T-helper 2 cell (primary cell): ENCODE measurements around the gene GAS2L2.

Source experiments
- DNase-seq, 5 experiments: peaks; one replicate each; pipeline versions ENCODE4 v3.0.0 to v3.0.0-alpha.2; 2012 to 2022

Gene GAS2L2

DNA sequence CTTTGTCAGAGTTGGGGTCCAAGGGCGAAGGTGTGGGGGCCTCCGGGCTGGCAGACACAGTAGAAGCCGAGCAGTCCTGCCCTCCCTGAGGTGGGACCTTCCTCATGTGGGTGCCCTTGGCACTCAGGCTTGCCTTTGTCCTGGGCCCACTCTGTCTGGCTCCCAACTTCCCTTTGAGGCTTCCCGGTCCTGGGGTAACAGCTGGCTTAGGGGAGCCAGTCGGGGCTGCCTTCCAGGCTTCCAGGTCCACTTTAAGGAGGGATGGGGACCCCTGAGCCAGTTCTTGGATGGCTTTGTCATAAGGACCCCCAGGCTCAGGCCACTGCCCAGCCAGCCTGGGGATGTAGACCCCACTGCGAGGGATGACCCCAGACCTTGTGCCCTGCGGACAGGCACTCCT, 7.8 kb downstream of the GAS2L2 start:
- DNase-seq: no peak

DNA sequence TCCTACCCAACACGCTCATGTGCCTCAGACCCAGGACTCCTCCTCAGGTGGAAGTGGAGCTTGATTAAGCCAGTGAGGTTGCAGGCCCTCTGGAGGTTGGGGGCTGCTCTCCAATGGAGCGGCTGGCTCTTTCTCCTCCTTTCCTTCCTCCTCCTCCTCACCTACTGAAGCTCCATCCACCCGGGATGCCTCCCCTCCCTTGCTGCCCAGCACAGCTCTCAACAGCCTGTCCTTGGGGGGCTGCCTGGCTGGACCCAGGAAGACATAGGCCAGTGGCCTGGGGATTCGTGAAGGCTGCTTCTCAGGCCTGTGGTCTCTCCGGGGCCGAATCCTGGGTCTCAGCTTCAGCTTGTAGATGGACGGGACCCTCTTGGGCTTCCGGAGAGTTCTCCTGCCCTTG, 8.2 kb downstream of the GAS2L2 start:
- no peak for DNase-seq

DNA sequence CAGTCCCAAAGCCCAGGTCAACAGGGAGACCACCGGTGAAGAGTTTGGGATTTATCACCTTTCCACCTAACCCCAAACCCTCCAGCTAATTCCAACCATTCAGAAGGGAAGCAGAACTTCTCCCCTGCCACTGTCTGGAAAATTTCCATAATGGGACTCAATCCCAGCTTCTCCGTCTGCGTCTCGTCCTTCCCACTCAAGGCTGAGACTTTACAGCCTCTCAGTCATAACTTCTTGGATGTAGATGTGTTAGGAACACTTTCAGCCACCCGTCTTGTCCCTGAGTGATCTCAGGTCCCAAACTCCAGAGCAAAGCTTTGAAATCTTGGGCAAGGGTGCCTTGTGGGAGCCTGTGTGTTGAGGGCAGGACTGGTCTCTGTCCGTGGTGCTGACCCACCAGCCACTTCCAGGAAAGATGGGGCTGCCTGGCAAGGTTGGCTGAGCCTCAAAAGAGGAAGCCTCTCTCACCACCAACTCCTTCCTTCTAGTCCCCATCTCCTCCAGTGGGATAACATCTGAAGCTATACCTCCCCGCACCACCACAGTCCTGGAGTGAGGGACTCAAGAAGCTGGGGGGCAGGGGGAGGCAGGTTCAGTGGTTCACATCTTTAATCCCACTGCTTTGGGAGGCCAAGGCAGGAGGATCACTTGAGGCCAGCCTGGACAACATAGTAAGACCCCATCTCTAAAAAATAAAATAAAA, 9.3 kb downstream of the GAS2L2 start:
- DNase-seq: peak in 1 of 5 experiments; percentile 20

DNA sequence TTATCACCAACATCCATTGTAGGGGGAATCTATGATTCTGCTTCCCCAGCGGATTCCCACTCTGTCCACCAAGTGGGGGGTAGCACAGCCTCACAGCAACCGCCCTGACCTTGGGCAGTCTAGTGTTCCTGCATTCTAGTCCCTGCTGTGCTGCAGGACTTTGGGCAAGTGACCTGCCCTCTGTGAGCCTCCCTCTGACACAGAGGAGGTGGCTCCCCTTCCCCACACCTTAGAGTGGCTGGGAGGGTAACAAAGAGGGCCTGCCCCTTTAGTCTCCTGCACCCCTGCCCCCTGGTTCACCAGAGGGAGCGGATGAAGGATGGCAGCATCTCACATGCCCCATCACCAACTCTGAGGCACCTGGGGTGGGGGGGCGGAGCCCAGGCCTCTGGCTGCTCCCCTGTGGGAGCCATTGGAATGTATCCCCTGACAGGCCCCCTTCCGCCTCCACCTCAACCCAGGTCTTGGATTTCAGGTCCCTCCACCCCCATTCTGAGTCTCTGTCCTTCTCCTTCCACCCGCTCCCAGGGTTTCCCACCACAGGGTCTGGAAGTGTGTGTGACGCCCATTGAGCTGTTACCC, 10.1 kb downstream of the GAS2L2 start:
- DNase-seq: no peak

DNA sequence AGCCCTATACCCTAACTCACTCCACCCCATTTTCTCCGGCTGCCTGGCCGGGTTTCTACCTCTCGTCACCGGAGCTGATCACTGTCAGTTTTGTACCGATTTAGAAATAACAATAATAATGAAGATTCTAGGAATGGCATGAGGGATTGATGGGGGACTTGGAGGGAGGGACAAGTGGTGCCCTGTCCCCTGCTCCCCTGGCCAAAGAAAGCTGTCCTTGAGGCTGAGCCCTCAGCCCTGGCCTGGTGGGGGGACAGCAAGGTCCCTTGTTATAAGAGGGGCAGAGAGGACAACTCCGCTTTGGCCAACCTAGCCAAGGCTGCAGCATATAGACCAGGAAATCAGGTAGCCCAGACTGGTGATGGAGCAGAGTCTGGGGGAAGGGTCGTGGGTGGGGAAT, 10.5 kb downstream of the GAS2L2 start:
- no peak for DNase-seq

DNA sequence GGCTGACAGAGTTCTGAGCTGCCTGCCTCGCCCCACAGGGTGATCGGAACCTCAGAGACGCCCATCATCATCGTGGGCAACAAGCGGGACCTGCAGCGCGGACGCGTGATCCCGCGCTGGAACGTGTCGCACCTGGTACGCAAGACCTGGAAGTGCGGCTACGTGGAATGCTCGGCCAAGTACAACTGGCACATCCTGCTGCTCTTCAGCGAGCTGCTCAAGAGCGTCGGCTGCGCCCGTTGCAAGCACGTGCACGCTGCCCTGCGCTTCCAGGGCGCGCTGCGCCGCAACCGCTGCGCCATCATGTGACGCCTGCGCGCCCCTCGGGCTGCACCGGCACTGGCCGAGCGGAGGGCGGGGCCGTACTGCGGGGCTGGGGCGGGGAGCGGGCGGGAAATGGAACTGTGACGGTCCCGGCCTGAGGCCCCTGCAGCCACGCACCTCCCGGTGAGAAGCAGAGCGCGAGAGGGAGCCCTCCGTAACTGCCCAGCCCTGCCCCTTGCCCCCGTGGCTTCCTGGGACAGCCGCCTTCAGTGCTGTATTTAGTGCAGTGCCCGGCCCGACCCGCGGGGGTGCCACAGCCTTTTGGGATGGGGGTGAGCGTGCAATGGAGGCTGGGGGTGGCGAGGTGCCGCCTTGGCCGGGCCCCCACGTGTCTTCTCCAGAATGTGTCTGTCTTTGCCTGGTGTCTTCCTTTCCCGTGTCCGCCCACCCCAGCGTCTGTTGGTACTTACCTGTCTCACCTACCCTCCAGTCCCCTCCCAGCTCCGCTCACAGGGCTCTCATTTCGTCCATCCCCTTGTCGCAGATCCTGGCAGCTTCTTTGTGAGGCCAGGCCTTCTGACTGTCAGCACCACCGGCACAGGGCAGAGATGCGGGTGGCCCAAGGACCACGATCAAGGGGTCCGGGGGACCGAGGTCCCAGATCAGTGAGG, 11.8 kb downstream of the GAS2L2 start:
- peak in 1 of 5 experiments; percentile 53 for DNase-seq

DNA sequence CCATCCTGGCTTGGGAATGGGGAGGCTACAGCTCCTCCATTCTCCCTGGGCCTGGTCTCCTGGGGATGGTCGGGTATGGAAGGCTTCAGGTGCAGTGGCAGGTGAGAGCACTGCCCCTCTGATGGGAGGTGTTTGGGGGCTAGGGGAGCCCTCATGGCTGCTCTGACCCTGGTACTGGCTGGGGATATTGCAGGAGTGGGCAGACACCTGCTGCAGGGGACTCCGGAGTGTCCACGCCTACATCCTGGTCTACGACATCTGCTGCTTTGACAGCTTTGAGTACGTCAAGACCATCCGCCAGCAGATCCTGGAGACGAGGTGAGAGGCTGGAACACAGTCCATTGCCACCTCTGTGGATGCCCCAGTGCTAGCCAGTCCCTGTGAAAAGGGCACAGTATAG, 12.8 kb downstream of the GAS2L2 start:
- DNase-seq: no peak

DNA sequence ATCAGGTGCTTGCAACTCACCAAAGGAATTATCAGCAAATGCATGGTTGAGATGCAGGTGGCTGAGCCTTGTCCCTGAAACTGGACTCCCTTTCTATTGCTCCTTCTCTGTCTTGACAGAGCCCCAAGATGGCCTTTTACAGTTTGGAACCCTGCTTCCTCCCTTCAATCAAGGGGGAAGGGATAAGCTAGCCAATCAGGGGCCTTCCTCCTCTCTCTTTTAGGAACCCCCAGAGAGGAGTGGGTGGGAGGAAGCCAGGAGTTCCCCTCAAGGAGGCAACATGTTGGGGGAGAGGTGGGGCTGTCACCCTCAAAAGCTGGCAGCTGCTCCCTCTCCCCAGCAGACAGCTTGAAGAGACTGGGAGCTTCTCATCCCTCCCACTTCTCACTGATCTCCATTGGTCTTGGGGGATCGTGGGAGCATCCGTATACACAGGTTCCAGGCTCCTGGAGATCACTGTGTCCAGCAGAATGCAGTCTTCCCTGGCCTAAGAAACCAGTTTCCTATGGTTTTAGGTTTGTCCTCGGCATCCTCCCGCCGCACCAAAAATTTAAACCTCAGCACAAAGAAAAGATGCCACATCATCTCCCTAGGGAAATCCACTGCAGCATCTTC, 14.4 kb downstream of the GAS2L2 start:
- DNase-seq: no peak

DNA sequence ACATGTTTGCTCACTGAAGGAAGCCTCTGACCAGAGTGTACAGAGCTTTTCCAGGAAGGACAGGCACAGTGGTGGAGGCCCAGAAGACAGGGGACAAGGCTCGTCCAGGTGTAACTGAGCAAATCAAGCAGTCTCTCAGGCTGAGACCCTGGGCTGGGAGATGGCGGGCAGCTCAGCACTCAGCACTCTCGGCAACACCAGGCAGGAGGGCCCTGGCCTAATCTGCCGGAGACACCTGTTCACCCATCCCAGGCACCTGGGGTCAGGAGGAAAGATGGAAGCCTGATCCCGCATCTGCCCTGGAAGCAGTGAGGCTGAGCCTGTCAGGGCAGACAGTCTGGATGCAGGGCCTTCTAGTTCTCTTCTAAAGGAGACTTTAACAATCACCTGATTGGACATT, 16.8 kb downstream of the GAS2L2 start:
- DNase-seq: no peak

DNA sequence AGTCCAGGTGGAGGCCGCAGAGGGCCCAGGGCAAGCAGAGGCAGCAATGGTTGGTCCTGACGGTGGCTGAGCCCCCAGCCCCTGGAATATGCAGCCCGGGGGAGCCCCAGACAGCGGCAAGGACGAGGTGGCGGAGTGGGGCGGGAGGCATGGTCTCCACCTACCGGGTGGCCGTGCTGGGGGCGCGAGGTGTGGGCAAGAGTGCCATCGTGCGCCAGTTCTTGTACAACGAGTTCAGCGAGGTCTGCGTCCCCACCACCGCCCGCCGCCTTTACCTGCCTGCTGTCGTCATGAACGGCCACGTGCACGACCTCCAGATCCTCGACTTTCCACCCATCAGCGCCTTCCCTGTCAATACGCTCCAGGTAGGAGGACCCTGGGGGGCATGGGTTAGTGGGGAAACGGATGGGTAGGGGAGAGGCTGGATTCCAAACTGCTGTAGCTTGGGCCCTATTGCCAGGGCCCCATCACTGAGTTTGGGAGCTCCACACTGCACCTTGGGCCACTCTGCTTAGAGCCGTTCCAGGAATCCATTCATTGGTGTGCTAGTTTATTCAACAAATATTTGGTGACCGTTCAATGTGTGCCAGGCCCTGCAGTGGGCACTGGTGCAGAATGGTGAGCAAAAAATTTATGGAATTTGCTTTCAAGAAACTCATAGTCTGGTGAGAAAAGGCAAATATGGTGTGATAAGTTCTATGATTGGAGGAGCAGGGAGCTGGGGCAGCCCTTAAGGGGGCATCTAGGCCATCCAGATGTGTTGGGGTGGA, 17.8 kb downstream of the GAS2L2 start:
- DNase-seq: no peak

DNA sequence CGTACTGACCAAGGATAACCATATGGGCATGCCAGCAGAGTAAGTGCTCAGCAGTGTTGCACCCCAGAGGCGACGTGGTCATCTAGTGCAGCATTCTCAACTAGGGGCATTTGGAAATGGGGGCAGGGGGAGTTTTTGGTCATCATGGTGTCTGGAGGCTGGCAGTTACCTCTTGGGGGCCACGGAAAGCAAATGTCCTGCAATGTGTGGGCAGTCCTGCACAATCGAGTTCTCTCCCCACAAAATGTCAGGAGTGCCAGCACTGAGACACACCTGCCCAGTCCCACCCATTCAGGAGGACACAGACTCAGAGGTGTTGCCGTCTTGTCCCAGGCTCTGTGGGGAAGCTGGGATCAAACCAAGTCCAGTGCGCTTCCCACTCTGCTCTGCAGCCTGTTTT, 18.6 kb downstream of the GAS2L2 start:
- no peak for DNase-seq

DNA sequence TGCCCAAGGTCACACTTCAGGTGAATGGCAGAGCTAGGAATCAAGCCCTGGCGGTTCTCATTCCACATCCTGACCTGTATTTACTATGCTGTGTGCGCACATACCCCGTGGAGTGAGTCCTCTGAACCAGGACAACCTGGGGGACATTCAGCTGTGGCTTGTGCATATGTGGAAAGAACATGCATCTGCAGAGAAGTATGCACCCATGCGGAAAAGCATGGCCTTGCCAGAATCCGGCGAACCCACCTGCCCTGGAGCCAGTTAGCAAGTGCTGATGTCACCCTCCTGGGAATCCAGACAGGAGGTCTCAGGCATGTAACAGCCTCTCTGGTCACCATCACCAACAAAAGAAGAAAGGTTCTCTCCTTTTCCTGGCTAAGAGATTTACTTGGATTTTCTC, 19.7 kb downstream of the GAS2L2 start:
- no peak for DNase-seq

DNA sequence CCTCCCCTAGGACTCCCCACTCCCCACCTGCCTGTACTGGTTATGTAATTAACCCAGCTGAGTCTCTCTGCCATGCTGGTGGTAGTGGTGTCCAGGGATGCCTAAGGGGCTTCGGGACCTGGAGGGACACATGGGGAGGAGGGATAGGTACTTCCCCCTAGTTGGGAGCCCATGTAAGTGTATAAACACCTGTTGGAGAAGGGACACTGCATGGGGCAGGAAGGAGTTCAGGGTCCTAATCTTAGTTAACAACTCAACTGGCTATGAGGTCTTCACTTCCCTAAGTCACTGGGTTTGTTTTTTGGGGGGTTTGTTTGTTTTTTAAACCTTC, 20.3 kb downstream of the GAS2L2 start:
- DNase-seq: no peak

DNA sequence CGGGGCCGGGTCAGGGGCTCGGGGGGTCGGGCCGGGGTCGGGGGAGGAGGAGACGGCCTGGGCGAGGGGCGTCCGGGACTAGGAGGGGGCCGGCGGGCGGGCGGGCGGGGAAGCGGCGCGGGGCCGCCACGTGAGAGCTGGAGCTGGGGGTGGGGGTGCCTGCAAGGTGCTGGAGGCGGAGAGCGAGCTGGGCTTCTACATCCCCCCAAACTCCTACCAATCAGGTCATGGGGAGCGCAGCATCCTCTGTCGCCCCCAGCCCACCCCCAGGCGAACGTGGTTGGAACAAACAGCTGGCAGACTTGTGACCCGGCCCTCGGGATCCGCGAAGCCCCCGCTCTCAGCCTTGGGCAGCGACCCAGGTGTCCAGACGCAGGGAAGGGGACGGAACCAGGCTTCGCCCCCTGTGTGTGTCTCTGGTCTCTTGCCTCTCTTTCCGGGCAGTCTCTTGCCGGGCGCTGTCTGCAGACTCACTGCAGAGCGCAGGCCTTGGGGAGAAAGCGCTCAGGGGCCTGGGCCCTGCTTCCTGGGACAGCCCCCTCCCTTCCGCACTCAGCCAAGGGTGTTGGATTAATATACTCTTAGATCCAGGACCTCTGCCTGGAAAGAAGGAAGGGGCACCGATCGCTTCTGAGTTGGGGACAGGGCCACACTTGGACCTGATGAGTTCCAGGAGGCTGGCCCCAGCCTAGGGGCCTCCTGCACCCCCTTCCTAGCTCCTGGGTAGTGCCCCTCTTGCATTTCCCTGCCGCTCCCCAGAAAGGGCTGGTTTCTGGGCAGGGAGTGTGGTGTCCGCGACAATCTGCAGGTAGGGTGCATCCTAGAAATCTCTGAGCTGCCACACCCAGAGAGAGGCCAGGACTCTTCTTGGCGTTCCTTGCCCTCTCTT, 20.9 kb downstream of the GAS2L2 start:
- DNase-seq: no peak

DNA sequence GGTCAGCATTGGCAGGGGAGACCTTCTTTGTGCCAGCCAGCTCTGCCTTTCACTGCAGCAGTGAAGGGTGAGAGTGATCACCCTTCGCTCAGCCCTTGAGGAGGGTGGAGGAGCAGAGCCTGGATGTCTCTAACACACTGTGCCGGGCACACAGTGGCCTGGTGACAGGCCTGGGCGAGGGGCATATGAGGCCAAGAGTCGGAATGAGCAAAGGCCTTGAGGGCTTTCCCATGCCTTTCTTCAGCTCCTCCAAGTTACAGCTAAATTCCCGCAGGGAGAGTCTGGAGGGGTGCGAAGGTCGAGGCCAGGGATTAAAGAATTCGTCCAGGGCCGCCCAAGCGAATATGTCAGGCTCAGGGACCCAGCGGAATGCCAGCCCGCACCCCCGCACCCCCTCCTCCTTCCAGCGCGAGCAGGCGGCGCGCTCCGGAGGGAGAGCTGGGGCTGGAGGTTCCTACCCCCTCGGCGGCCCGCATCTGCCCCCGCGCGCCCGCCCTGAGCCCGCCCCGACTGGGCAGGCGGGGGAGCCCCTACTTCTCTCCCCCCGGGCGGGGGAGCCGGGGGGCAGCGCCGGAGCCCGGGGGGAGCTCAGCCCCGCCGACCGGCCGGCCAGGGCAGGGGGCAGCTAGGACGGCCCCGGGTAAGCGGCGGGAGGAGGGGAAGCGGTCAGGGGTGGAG, 21.7 kb downstream of the GAS2L2 start, which contains the start of gene RASL10B:
Gene RASL10B, plus strand, starts transcription at position 401 of the 678 bp plus-strand sequence. CDS start 3,546 bp downstream, outside the sequence.
- peak in 3 of 5 experiments; percentile 27 to 28 (median 28) for DNase-seq

DNA sequence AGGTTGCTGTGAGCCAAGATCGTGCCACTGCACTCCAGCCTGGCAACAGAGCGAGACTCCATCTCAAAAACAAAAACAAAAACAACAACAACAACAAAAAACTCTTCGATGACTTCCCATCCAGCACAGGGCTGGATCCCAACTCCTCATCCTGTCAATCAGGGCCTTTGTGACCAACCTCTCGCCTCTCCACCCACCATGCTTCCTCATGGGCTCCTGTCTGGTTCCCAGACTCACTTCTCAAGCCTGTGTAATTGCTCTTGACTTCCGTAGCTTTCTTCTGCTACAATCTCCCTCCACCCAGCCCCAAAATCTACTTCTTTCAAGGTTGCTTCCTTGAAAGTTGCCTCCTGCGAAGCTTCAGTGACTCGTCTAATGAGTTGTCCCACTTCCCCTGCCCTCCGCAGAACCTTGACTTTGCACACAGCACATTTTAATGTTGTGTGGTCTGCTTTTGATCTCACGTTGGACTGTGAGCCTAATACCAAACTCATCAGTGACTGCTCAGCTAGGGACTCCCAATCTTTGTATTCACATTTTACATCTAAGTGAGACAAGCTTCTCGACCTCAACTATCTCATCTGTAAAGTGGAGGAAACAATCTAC, 22.5 kb downstream of the GAS2L2 start:
- DNase-seq: no peak

DNA sequence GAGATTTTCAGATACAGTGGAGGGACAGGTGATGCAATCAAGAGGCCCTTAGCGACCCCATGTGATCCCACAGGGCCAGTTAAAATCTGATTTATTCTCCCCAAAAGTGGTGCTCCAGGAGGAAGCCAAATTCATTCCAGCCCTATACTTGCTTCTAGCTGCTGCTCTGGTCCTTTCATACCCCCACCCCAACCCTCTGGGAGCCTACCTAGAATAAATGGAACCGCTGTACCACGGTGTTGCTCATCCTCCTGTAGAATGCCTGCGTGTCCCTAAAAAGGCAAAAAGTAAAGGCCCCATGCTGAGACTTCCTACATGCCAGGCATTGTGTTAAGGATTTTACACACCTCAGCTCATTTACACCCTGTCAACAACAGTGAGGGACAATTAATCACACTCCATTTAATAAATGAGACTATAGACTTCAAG, 23.6 kb downstream of the GAS2L2 start:
- DNase-seq: no peak

DNA sequence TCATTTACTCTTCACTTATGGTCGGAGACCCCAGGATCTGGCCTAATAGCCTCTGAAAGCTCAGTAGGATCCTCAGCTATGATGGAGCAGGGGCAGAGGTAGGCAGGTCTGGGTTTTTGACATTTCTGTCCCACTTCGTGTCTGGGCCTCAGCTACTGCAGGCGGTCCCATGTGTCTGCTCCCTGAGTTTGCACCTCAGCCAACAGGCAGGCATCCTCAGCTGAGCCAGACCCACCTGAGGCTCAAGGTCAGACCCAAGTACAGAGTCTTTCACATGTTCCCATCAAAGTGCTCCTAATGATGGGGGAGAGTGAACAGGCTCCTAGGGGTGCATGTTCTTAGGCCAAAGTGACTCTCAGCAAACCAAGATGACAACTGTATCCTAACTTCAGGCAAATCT, 24.5 kb downstream of the GAS2L2 start:
- no peak for DNase-seq

DNA sequence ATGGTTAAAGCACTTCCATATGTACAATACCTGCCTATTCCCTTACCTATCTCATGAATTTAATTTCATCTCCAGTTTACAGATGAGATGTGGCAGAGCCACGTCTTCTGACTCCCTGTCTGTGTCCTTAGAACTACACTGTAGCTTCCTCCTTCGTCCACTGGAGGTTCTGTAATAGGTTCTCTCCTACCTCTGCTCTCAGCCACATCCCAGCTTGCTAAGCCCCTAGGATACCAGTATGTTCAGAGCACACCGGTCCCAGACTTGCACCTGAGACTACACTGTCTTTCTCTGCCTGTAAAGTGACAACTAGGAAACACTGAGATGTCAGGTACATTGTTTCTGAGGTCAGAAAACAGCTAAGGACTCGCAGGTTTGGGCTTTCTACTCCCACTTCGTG, 25.4 kb downstream of the GAS2L2 start:
- DNase-seq: no peak

DNA sequence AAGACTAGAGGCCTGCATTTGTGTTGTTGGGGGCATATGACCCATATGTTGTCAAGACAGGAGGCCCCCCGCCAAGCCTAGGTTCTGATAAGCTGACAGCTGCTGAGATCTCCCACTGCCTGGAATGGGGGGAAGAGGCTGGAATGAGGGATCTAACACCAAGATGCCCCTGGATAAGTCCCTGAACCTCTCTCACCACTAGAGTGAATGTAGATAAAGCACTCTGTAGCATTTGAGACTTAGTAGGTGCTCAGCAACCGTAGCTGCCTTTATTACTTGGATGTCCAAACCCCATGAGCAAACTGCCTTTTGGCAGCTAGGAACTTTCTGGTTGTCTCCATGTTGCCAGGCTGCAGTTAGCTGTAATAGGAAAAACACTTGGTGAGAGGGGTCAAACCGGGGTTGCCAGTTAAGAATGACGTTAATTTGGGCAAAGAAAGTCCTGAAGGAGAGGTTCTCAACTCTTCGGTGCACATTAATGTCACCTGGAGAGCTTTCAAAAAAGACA, 26.0 kb downstream of the GAS2L2 start:
- DNase-seq: no peak
